HepG2 (cell line): ENCODE results near the gene AP4S1. TPM values are rescaled to one million over a fixed set of nuclear protein-coding genes. Genes with fewer than 3 reads are reported as not detected.

ENCODE experiments used
- GTF3A ChIP-seq: sonication (generic); formaldehyde crosslinking; conservative IDR thresholded peaks from 2 replicates; pipeline ENCODE4 v1.4.0; 2020; ENCODE audit warnings: mild to moderate bottlenecking, missing genetic modification reagents
- MTA3 ChIP-seq: sonication (generic); formaldehyde crosslinking; IDR thresholded peaks from 2 replicates; pipeline ENCODE4 v1.4.0; 2020; ENCODE audit warnings: missing genetic modification reagents
- MZF1 ChIP-seq: sonication (generic); formaldehyde crosslinking; IDR thresholded peaks from 2 replicates; pipeline ENCODE4 v1.8.1; 2023; ENCODE audit warnings: mild to moderate bottlenecking, missing genetic modification reagents, borderline replicate concordance
- PCBP2 ChIP-seq: fragments of 200-400 bp; formaldehyde crosslinking; optimal IDR thresholded peaks from 2 replicates; pipeline ENCODE3; 2018; ENCODE audit warnings: low read length, low read depth; ENCODE audit not compliant: poor library complexity, severe bottlenecking
- RXRB ChIP-seq: IDR thresholded peaks from 2 replicates; pipeline ENCODE4 v1.6.1; 2016; ENCODE audit warnings: borderline replicate concordance, missing genetic modification reagents, missing compliant biosample characterization
- SMYD3 ChIP-seq: sonication (generic); formaldehyde crosslinking; IDR thresholded peaks from 2 replicates; pipeline ENCODE4 v1.8.1; 2023; ENCODE audit warnings: mild to moderate bottlenecking, missing genetic modification reagents
- SOX5 ChIP-seq: IDR thresholded peaks from 2 replicates; pipeline ENCODE4 v1.6.1; 2016; ENCODE audit warnings: borderline replicate concordance
- TCF7L2 ChIP-seq: IDR thresholded peaks from 2 replicates; pipeline ENCODE4 v1.6.1; 2011; ENCODE audit warnings: mild to moderate bottlenecking, low read depth, low read length, moderate library complexity
- THYN1 ChIP-seq: sonication (generic); formaldehyde crosslinking; IDR thresholded peaks from 2 replicates; pipeline ENCODE4 v1.8.1; 2023; ENCODE audit warnings: low read depth, mild to moderate bottlenecking, moderate library complexity, missing genetic modification reagents, borderline replicate concordance
- TP53 ChIP-seq: sonication (generic); formaldehyde crosslinking; conservative IDR thresholded peaks from 2 replicates; pipeline ENCODE4 v1.4.0; 2020; ENCODE audit warnings: missing genetic modification reagents
- ZBTB7B ChIP-seq: sonication (generic); formaldehyde crosslinking; IDR thresholded peaks from 2 replicates; pipeline ENCODE4 v1.4.0; 2020; ENCODE audit warnings: missing genetic modification reagents
- ZNF12 ChIP-seq: sonication (generic); formaldehyde crosslinking; IDR thresholded peaks from 2 replicates; pipeline ENCODE4 v1.5.0; 2020; ENCODE audit warnings: missing genetic modification reagents
- ZNF225 ChIP-seq: sonication (generic); formaldehyde crosslinking; IDR thresholded peaks from 2 replicates; pipeline ENCODE4 v1.4.0; 2020; ENCODE audit warnings: mild to moderate bottlenecking, missing genetic modification reagents
- ZNF256 ChIP-seq: sonication (generic); formaldehyde crosslinking; conservative IDR thresholded peaks from 2 replicates; pipeline ENCODE4 v1.4.0; 2020; ENCODE audit warnings: missing genetic modification reagents
- ZNF383 ChIP-seq: sonication (generic); formaldehyde crosslinking; IDR thresholded peaks from 2 replicates; pipeline ENCODE4 v1.4.0; 2020; ENCODE audit warnings: missing genetic modification reagents, mild to moderate bottlenecking, borderline replicate concordance
- ZNF790 ChIP-seq: sonication (generic); formaldehyde crosslinking; IDR thresholded peaks from 2 replicates; pipeline ENCODE4 v1.8.0; 2022; ENCODE audit warnings: missing genetic modification reagents, mild to moderate bottlenecking, borderline replicate concordance
- ZZZ3 ChIP-seq: sonication (generic); formaldehyde crosslinking; IDR thresholded peaks from 2 replicates; pipeline ENCODE4 v1.4.0; 2020; ENCODE audit warnings: missing genetic modification reagents, mild to moderate bottlenecking, borderline replicate concordance
- polyA plus RNA-seq, 8 experiments: library from polyadenylated mRNA; depleted of rRNA in 3 of 8; stranded (reverse) in 7 of 8; unstranded in 1 of 8; fragments of >200 nt; fragmentation: Illumina TruSeq in 4 of 8; extraction: Trizol in 4 of 8; gene quantifications; 2 replicates each; pipeline versions ENCODE4 v1.2.1 to v1.2.3, GENCODE V29; 2011 to 2016; ENCODE audit warnings: low read depth in 4 of 8, missing spikeins in 1 of 8, mixed read lengths in 1 of 8; ENCODE audit not compliant: insufficient read depth in 1 of 8
- total RNA-seq, 5 experiments: library from RNA; depleted of rRNA; stranded (reverse); fragments of >200 nt; fragmentation: Illumina TruSeq; extraction: Trizol; gene quantifications; 2 replicates each; pipeline ENCODE4 v1.2.3, GENCODE V29; 2016; ENCODE audit warnings: low read depth in 1 of 5
- TF ChIP-seq, protein P1 (sequence below): sonication (generic); formaldehyde crosslinking; IDR thresholded peaks from 2 replicates; pipeline ENCODE4 v1.5.0; 2020; ENCODE audit warnings: missing genetic modification reagents, mild to moderate bottlenecking, borderline replicate concordance
- TF ChIP-seq, protein P2 (sequence below): sonication (generic); formaldehyde crosslinking; IDR thresholded peaks from 2 replicates; pipeline ENCODE4 v1.5.1; 2020; ENCODE audit warnings: missing genetic modification reagents, mild to moderate bottlenecking, borderline replicate concordance
- TF ChIP-seq, protein P3 (sequence below): sonication (generic); formaldehyde crosslinking; conservative IDR thresholded peaks from 2 replicates; pipeline ENCODE4 v1.5.0; 2020; ENCODE audit warnings: missing genetic modification reagents
- TF ChIP-seq, protein P4 (sequence below): IDR thresholded peaks from 2 replicates; pipeline ENCODE4 v1.6.1; 2016; ENCODE audit warnings: mild to moderate bottlenecking, missing biosample characterization, missing genetic modification reagents
- TF ChIP-seq, protein P5 (sequence below): sonication (generic); formaldehyde crosslinking; IDR thresholded peaks from 2 replicates; pipeline ENCODE4 v1.8.1; 2023; ENCODE audit warnings: missing genetic modification reagents, mild to moderate bottlenecking, borderline replicate concordance
- TF ChIP-seq, protein P6 (sequence below): sonication (generic); formaldehyde crosslinking; IDR thresholded peaks from 2 replicates; pipeline ENCODE4 v1.4.0; 2020; ENCODE audit warnings: mild to moderate bottlenecking, missing genetic modification reagents

AP4S1 gene
- total and polyA plus RNA-seq, 2 of the 13 experiments (the other 11 are each of a cell fraction or from before 2014, with no cell fraction given): 3.9 to 21.1 TPM

DNA sequence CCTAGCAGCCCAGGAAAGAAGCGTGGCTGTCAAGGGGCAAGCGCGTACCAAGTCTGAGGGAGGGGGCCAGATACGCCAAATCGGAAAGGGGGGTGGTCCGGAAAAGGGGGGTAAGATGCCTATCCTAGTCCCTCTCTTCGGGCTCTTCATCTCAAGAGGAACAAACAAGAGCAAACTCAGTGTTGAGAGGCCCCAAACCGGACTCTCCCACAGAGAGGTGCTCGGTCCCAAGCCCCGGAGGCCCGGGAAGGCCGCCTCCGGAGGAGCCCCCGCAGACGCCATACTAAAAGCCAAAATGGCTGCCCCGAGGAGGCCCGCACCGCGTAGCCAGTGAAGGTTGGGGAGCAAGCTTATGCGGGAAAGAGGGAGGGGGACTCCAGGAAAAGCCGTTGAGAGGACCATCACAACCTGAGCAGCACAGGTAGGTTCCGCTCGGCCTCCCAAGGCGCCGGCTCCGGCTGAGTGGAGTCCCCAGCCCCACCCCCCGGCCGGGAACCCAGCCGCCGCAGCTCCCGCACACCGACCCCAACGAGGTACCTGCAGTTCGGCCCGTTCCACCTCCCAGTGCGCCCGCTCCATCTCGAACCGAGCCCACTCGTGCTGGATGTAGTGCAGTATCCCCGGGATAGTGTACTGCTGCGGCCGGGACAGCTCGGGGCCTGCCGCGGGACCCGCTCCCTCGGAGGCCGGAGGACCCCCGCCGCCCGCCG lies at the start of gene AP4S1 (continued):
- TF ChIP-seq ZZZ3 (CRISPR knock-in tag) (peak; percentile 60; the same call in 1 of the 2 replicates), MTA3 (CRISPR knock-in tag) (no peak), MZF1 (CRISPR knock-in tag) (no peak; the same call in none of the 2 replicates), TCF7L2 (no peak), ZBTB7B (CRISPR knock-in tag) (peak; percentile 57; the same call in 1 of the 2 replicates), ZNF383 (CRISPR knock-in tag) (peak; percentile 88; the same call in 1 of the 2 replicates), THYN1 (CRISPR knock-in tag) (peak; percentile 60; the same call in 1 of the 2 replicates), ZNF256 (CRISPR knock-in tag) (no peak), RXRB (CRISPR knock-in tag) (peak; percentile 53; the same call in 1 of the 2 replicates), ZNF790 (CRISPR knock-in tag) (no peak), SOX5 (CRISPR knock-in tag) (no peak), SMYD3 (CRISPR knock-in tag) (peak; percentile 45; the same call in 1 of the 2 replicates), PCBP2 (peak; percentile 15), ZNF12 (CRISPR knock-in tag) (peak; percentile 45; the same call in 1 of the 2 replicates), TP53 (CRISPR knock-in tag) (0 out of 2 replicates have a peak, but pooled peaks have one; percentile 33), ZNF225 (peak; percentile 95), GTF3A (CRISPR knock-in tag) (0 out of 2 replicates have a peak, but pooled peaks have one; percentile 28)
- TF ChIP-seq, protein P1, sequence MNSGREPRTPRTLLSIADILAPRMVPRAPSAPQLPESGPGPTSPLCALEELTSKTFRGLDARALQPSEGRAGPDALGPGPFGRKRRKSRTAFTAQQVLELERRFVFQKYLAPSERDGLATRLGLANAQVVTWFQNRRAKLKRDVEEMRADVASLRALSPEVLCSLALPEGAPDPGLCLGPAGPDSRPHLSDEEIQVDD (CRISPR knock-in tag): no peak
- TF ChIP-seq, protein P2, sequence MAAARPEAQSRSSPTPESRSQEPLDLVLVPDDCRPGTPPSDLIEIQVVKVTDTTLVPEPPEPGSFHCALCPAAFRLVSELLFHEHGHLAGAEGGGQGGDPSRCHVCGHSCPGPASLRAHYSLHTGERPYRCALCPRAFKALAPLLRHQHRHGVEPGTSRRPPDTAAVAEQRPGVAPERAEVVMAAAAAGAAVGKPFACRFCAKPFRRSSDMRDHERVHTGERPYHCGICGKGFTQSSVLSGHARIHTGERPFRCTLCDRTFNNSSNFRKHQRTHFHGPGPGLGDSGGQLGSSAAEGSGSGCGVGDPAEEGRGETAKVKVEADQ (CRISPR knock-in tag): 0 out of 2 replicates have a peak, but pooled peaks have one; percentile 89
- TF ChIP-seq, protein P3, sequence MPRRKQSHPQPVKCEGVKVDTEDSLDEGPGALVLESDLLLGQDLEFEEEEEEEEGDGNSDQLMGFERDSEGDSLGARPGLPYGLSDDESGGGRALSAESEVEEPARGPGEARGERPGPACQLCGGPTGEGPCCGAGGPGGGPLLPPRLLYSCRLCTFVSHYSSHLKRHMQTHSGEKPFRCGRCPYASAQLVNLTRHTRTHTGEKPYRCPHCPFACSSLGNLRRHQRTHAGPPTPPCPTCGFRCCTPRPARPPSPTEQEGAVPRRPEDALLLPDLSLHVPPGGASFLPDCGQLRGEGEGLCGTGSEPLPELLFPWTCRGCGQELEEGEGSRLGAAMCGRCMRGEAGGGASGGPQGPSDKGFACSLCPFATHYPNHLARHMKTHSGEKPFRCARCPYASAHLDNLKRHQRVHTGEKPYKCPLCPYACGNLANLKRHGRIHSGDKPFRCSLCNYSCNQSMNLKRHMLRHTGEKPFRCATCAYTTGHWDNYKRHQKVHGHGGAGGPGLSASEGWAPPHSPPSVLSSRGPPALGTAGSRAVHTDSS (CRISPR knock-in tag): no peak
- TF ChIP-seq, protein P4, sequence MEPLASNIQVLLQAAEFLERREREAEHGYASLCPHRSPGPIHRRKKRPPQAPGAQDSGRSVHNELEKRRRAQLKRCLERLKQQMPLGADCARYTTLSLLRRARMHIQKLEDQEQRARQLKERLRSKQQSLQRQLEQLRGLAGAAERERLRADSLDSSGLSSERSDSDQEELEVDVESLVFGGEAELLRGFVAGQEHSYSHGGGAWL (CRISPR knock-in tag): peak; percentile 80; the same call in 1 of the 2 replicates
- TF ChIP-seq, protein P5, sequence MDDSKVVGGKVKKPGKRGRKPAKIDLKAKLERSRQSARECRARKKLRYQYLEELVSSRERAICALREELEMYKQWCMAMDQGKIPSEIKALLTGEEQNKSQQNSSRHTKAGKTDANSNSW (CRISPR knock-in tag): peak; percentile 82
- TF ChIP-seq, protein P6, sequence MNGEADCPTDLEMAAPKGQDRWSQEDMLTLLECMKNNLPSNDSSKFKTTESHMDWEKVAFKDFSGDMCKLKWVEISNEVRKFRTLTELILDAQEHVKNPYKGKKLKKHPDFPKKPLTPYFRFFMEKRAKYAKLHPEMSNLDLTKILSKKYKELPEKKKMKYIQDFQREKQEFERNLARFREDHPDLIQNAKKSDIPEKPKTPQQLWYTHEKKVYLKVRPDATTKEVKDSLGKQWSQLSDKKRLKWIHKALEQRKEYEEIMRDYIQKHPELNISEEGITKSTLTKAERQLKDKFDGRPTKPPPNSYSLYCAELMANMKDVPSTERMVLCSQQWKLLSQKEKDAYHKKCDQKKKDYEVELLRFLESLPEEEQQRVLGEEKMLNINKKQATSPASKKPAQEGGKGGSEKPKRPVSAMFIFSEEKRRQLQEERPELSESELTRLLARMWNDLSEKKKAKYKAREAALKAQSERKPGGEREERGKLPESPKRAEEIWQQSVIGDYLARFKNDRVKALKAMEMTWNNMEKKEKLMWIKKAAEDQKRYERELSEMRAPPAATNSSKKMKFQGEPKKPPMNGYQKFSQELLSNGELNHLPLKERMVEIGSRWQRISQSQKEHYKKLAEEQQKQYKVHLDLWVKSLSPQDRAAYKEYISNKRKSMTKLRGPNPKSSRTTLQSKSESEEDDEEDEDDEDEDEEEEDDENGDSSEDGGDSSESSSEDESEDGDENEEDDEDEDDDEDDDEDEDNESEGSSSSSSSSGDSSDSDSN (CRISPR knock-in tag): peak; percentile 90
